Endothelial cell of umbilical vein (primary cell): ENCODE data around the gene ZNRF3. TPM values are rescaled to one million over a fixed set of nuclear protein-coding genes. Genes with fewer than 3 reads are reported as not detected.

Experiments
- BruUV-seq: library from RNA; stranded (reverse); fragments of 400-500 nt; replicated peaks from 2 replicates; lab custom pipeline; 2021; lab: Mats Ljungman, UMichigan
- CTCF ChIA-PET: fragments of 300-600, 350-600 bp; sonication (Branson Sonifier 250); formaldehyde crosslinking; loops from one replicate; lab custom pipeline; 2021; ENCODE audit warnings: antibody characterized with exemption, inconsistent platforms; lab: Charles Lee
- POLR2A ChIA-PET: fragments of 300-600, 350-600 bp; sonication (Branson Sonifier 250); formaldehyde crosslinking; loops from one replicate; lab custom pipeline; 2021; ENCODE audit warnings: antibody characterized with exemption, inconsistent platforms; lab: Charles Lee
- DNase-seq: peaks from one replicate; pipeline ENCODE4 v3.0.0-alpha.2; 2011; ENCODE audit warnings: low read depth, low spot score
- FAIRE-seq: peaks from 2 replicates; lab custom pipeline; 2011; peaks lifted over from hg19 to GRCh38; lab: Jason Lieb, UNC
- H2AFZ ChIP-seq: 2 replicates; pipeline ENCODE4 v1.6.0; 2012; ENCODE audit warnings: low read depth, low read length, control low read depth, inconsistent platforms
- H3K27ac ChIP-seq: 2 replicates; pipeline ENCODE4 v1.5.1; 2011; ENCODE audit warnings: low read depth, mild to moderate bottlenecking, control low read depth, low read length, moderate library complexity; ENCODE audit not compliant: insufficient read depth
- H3K27me3 ChIP-seq, 2 experiments: 2 replicates each; pipeline versions ENCODE4 v1.6.0 to v1.6.1; 2011; ENCODE audit warnings: low read length in 2 of 2, mixed read lengths in 1 of 2; ENCODE audit not compliant: control insufficient read depth in 2 of 2, insufficient read depth in 2 of 2
- H3K36me3 ChIP-seq, 2 experiments: 2 replicates in 1 of 2; 3 replicates in 1 of 2; pipeline ENCODE4 v1.5.1; 2011; ENCODE audit warnings: low read length in 2 of 2, mild to moderate bottlenecking in 1 of 2, moderate library complexity in 1 of 2; ENCODE audit not compliant: control insufficient read depth in 2 of 2, insufficient read depth in 2 of 2; ENCODE audit errors: extremely low read depth in 1 of 2
- H3K4me1 ChIP-seq: 3 replicates; pipeline ENCODE4 v1.5.1; 2011; ENCODE audit warnings: mild to moderate bottlenecking, low read length; ENCODE audit not compliant: control insufficient read depth, insufficient read depth; ENCODE audit errors: extremely low read depth
- H3K4me2 ChIP-seq: 2 replicates; pipeline ENCODE4 v1.6.1; 2011; ENCODE audit warnings: low read length, control low read depth, mixed read lengths; ENCODE audit not compliant: insufficient read depth
- H3K4me3 ChIP-seq, 3 experiments: fragments of 200-600 bp in 1 of 3; sonication (generic), shearing (Covaris generic) in 1 of 3; replicated peaks in 1 of 3; 2 replicates each; pipeline ENCODE4 v1.5.1; 2011 to 2016; ENCODE audit warnings: control low read depth in 3 of 3, low read length in 3 of 3, mild to moderate bottlenecking in 2 of 3, inconsistent platforms in 1 of 3, low read depth in 1 of 3, moderate library complexity in 1 of 3; ENCODE audit not compliant: insufficient read depth in 1 of 3
- H3K79me2 ChIP-seq: 2 replicates; pipeline ENCODE4 v1.6.0; 2012; ENCODE audit warnings: low read length, inconsistent platforms; ENCODE audit not compliant: control insufficient read depth, insufficient read depth
- H3K9ac ChIP-seq: replicated peaks from 2 replicates; pipeline ENCODE3; 2011; ENCODE audit warnings: low read length, control low read depth; ENCODE audit not compliant: insufficient read depth; ENCODE audit errors: extremely low read depth
- H3K9me1 ChIP-seq: replicated peaks from 3 replicates; pipeline ENCODE4 v1.6.0; 2011; ENCODE audit warnings: mild to moderate bottlenecking, low read length; ENCODE audit not compliant: control insufficient read depth, insufficient read depth; ENCODE audit errors: extremely low read depth
- H3K9me3 ChIP-seq: replicated peaks from 2 replicates; pipeline ENCODE4 v1.5.1; 2012; ENCODE audit warnings: low read length, inconsistent platforms; ENCODE audit not compliant: control insufficient read depth, insufficient read depth
- H4K20me1 ChIP-seq: replicated peaks from 2 replicates; pipeline ENCODE3; 2011; ENCODE audit warnings: mild to moderate bottlenecking, low read length; ENCODE audit not compliant: control insufficient read depth, insufficient read depth; ENCODE audit errors: extremely low read depth
- EZH2 ChIP-seq: IDR thresholded peaks from 2 replicates; pipeline ENCODE4 v1.6.1; 2012; ENCODE audit warnings: borderline replicate concordance, low read depth, mild to moderate bottlenecking, moderate library complexity, low read length, inconsistent platforms; ENCODE audit not compliant: severe bottlenecking
- GATA2 ChIP-seq: IDR thresholded peaks from 2 replicates; pipeline ENCODE4 v1.7.0; 2011; ENCODE audit warnings: low read depth, mild to moderate bottlenecking, moderate library complexity, mixed read lengths, low read length; ENCODE audit not compliant: insufficient read length, insufficient read depth
- JUN ChIP-seq: IDR thresholded peaks from 2 replicates; pipeline ENCODE4 v1.6.1; 2011; ENCODE audit warnings: borderline replicate concordance, low read depth; ENCODE audit not compliant: insufficient read length, insufficient read depth
- MYC ChIP-seq: IDR thresholded peaks from one replicate; pipeline ENCODE4 v1.6.1; 2011; ENCODE audit warnings: mild to moderate bottlenecking, low read depth, low read length
- POLR2AphosphoS5 ChIP-seq: IDR thresholded peaks from 2 replicates; pipeline ENCODE4 v1.6.1; 2012; ENCODE audit warnings: low read depth, mild to moderate bottlenecking, control low read depth, low read length, moderate library complexity; ENCODE audit not compliant: insufficient read depth
- dilution Hi-C: fragments of 300-500 bp; cut with MboI; formaldehyde crosslinking; loops from one replicate; pipeline ENCODE4 v1.15.0; 2019; ENCODE audit warnings: low sequenced_read_pairs; ENCODE audit not compliant: extremely low pct_ligation_motif_present
- intact Hi-C: fragments of 100-400 bp; cut with micrococcal nuclease; formaldehyde crosslinking; loops from one replicate; pipeline ENCODE4 v1.10.0; 2022
- polyA plus RNA-seq, 4 experiments: library from polyadenylated mRNA; depleted of rRNA in 3 of 4; stranded (reverse) in 3 of 4; unstranded in 1 of 4; fragments of >200 nt; gene quantifications; 2 replicates each; pipeline versions ENCODE4 v1.2.1 to v1.2.3, GENCODE V29; 2011 to 2012; ENCODE audit warnings: missing spikeins in 1 of 4
- total RNA-seq: library from RNA; stranded (reverse); gene quantifications from 2 replicates; pipeline ENCODE4 v1.2.3, GENCODE V29; 2021

The ZNRF3 gene
- total and polyA plus RNA-seq, 2 donors (not counting 3 experiments of a cell fraction or from before 2014, with no cell fraction given) = 2.7 to 5.2 TPM

DNA sequence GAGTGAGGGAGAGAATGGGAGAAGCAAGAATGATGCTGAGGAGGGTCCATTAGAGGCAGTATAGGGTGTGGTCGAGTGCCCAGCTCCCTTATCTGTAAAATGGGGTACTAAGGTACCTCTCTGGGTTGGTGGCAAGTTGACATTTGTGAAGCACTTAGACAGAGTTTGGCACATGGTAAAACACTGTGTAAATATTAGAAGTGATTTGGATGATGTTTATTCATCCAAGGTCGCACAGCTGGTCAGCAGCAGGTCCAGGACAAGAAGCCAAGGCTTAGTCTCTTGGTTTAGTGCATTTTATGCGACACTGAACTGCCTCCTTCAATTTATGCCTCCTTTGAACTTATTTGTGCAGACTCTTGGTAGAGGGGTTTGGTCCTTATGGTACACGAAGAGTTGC, 208.9 kb downstream of the ZNRF3 start:
- Histone ChIP-seq H3K9me1 (no peaks in the 10 kb centered on the region), H3K4me2 (no peak overlapping the region), H4K20me1 (no peaks in the 10 kb centered on the region), H3K27me3 (peaks cover 10 to 17% of the 10 kb centered on the region in 2 experiments), H3K9me3 (no peaks in the 10 kb centered on the region), H3K79me2 (no peaks in the 10 kb centered on the region), H3K9ac (no peak overlapping the region), H3K36me3 (no peaks in the 10 kb centered on the region), H3K4me1 (no peaks in the 10 kb centered on the region), H3K4me3 (no peak overlapping the region), H2AFZ (no peak overlapping the region), H3K27ac (no peak overlapping the region)
- DNase-seq = no peak
- intact Hi-C loops (no loop called here), dilution Hi-C loops (no loop called here)
- BruUV-seq = no TSS peak
- no peak for FAIRE-seq
- TF ChIP-seq EZH2 (no peak), POLR2AphosphoS5 (no peak), GATA2 (no peak), MYC (no peak)
- POLR2A ChIA-PET = no interaction called here
- CTCF ChIA-PET = no interaction called here

DNA sequence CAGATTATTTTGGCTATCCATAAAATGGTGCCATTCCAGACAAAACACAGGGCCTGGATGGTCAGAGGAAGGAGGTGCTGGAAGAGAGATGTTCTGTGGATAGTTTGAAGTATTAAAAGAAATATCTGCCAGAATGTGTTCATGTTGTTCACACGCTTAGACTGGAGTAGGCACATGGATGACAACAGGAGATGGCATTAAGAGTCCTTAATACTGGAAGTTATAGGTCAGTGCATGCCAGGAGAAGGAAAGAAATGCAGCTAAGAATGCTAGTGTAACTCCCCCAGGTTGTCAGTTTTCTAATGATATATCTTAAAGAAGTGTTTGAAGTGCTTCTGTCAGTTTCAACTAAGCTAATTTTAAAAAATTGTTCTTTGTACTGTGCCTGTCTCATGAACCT, 209.7 kb downstream of the ZNRF3 start:
- BruUV-seq = no TSS peak
- dilution Hi-C loops (no loop called here), intact Hi-C loops (no loop called here)
- no peaks in the 10 kb centered on the region for H3K9me3 ChIP-seq
- H3K4me2 ChIP-seq = no peak overlapping the region
- peaks cover 10 to 17% of the 10 kb centered on the region in 2 experiments for H3K27me3 ChIP-seq
- no peak overlapping the region for H3K27ac ChIP-seq
- TF ChIP-seq MYC (no peak), JUN (no peak), GATA2 (no peak)
- no peak overlapping the region for H3K4me3 ChIP-seq
- POLR2A ChIA-PET = no interaction called here
- no peaks in the 10 kb centered on the region for H3K9me1 ChIP-seq
- no peaks in the 10 kb centered on the region for H3K4me1 ChIP-seq
- H3K9ac ChIP-seq = no peak overlapping the region
- CTCF ChIA-PET = no interaction called here
- no peak for DNase-seq
- no peak for FAIRE-seq
- H3K79me2 ChIP-seq = no peaks in the 10 kb centered on the region
- no peaks in the 10 kb centered on the region for H3K36me3 ChIP-seq
- H2AFZ ChIP-seq = no peak overlapping the region
- H4K20me1 ChIP-seq = no peaks in the 10 kb centered on the region
